H1 (cell line): Measurements from ENCODE around the gene HCK. TPM values are rescaled to one million over a fixed set of nuclear protein-coding genes. Genes with fewer than 3 reads are reported as not detected.

Source experiments
- CTCF ChIA-PET: fragments of 300-600 bp; sonication (Branson Sonifier 250); formaldehyde crosslinking; loops from one replicate; lab custom pipeline; 2021; ENCODE audit not compliant: partially characterized antibody; lab: Charles Lee
- POLR2A ChIA-PET: fragments of 300-600 bp; sonication (Branson Sonifier 250); formaldehyde crosslinking; loops from one replicate; lab custom pipeline; 2021; ENCODE audit warnings: inconsistent platforms; ENCODE audit not compliant: partially characterized antibody; lab: Charles Lee
- DNase-seq, 2 experiments: peaks; one replicate each; pipeline versions ENCODE4 v3.0.0 to v3.0.0-alpha.2; 2010 to 2022; ENCODE audit warnings: low spot score in 2 of 2, low read depth in 1 of 2, mixed read lengths in 1 of 2
- FAIRE-seq: peaks from 2 replicates; lab custom pipeline; 2011; peaks lifted over from hg19 to GRCh38; lab: Jason Lieb, UNC
- H2AFZ ChIP-seq: 2 replicates; pipeline ENCODE4 v1.8.1; 2012; ENCODE audit warnings: low read length, inconsistent platforms
- H2AK5ac ChIP-seq: 2 replicates; pipeline ENCODE4 v1.6.1; 2013; ENCODE audit warnings: low read depth, low read length
- H2BK120ac ChIP-seq: replicated peaks from 2 replicates; pipeline ENCODE3; 2013; ENCODE audit warnings: low read depth, low read length, inconsistent platforms
- H2BK12ac ChIP-seq: 2 replicates; pipeline ENCODE4 v1.6.1; 2013; ENCODE audit warnings: low read depth, low read length
- H2BK15ac ChIP-seq: 2 replicates; pipeline ENCODE4 v1.6.1; 2013; ENCODE audit warnings: low read length
- H2BK20ac ChIP-seq: 2 replicates; pipeline ENCODE4 v1.6.1; 2013; ENCODE audit warnings: low read length
- H2BK5ac ChIP-seq: 2 replicates; pipeline ENCODE4 v1.6.1; 2013; ENCODE audit warnings: low read depth, low read length
- H3K14ac ChIP-seq: 2 replicates; pipeline ENCODE4 v1.6.1; 2013; ENCODE audit warnings: inconsistent platforms; ENCODE audit not compliant: insufficient read length
- H3K18ac ChIP-seq: 2 replicates; pipeline ENCODE4 v1.6.1; 2013; ENCODE audit warnings: low read length; ENCODE audit errors: extremely low read depth
- H3K23ac ChIP-seq: 2 replicates; pipeline ENCODE4 v1.6.1; 2013; ENCODE audit warnings: inconsistent platforms; ENCODE audit not compliant: insufficient read length
- H3K23me2 ChIP-seq: 2 replicates; pipeline ENCODE4 v1.6.1; 2013; ENCODE audit warnings: low read depth, low read length
- H3K27ac ChIP-seq: 2 replicates; pipeline ENCODE4 v1.6.1; 2011; ENCODE audit warnings: low read depth, low read length, inconsistent platforms
- H3K27me3 ChIP-seq, 4 experiments: replicated peaks in 1 of 4; 1 replicate in 1 of 4; 2 replicates in 3 of 4; pipeline versions ENCODE4 v1.6.1 to v1.8.1; 2011 to 2013; ENCODE audit warnings: low read length in 3 of 4, mild to moderate bottlenecking in 3 of 4, inconsistent platforms in 2 of 4, mixed read lengths in 2 of 4, moderate library complexity in 1 of 4; ENCODE audit not compliant: control insufficient read depth in 3 of 4, insufficient read depth in 3 of 4; ENCODE audit errors: extremely low read depth in 1 of 4
- H3K36me3 ChIP-seq, 4 experiments: 2 replicates each; pipeline versions ENCODE4 v1.6.1 to v1.8.1; 2011 to 2013; ENCODE audit warnings: mild to moderate bottlenecking in 4 of 4, low read length in 3 of 4, moderate library complexity in 2 of 4, control low read depth in 1 of 4, inconsistent platforms in 1 of 4; ENCODE audit not compliant: insufficient read depth in 4 of 4, control insufficient read depth in 2 of 4
- H3K4ac ChIP-seq: replicated peaks from 2 replicates; pipeline ENCODE3; 2013; ENCODE audit warnings: low read length, low read depth, mixed read lengths, inconsistent platforms; ENCODE audit not compliant: insufficient read length
- H3K4me1 ChIP-seq, 4 experiments: replicated peaks in 1 of 4; 1 replicate in 1 of 4; 2 replicates in 3 of 4; pipeline versions ENCODE4 v1.6.1 to v1.8.1; 2011 to 2013; ENCODE audit warnings: low read length in 3 of 4, inconsistent platforms in 2 of 4, mixed read lengths in 1 of 4; ENCODE audit not compliant: insufficient read depth in 4 of 4, control insufficient read depth in 3 of 4
- H3K4me2 ChIP-seq, 2 experiments: 2 replicates each; pipeline versions ENCODE4 v1.6.1 to v1.8.1; 2011 to 2013; ENCODE audit warnings: low read depth in 2 of 2, low read length in 2 of 2, control low read depth in 1 of 2, inconsistent platforms in 1 of 2, mild to moderate bottlenecking in 1 of 2; ENCODE audit not compliant: insufficient read depth in 1 of 2
- H3K4me3 ChIP-seq, 4 experiments: fragments of 200-600, 300-600 bp in 1 of 4; sonication (generic), shearing (Covaris generic), sonication (Bioruptor Twin) in 1 of 4; 2 replicates each; pipeline versions ENCODE4 v1.5.1 to v1.8.1; 2011 to 2016; ENCODE audit warnings: low read length in 4 of 4, low read depth in 3 of 4, control low read depth in 2 of 4, inconsistent platforms in 2 of 4, mild to moderate bottlenecking in 2 of 4, mixed read lengths in 1 of 4, moderate library complexity in 1 of 4; ENCODE audit not compliant: insufficient read depth in 2 of 4; ENCODE audit errors: extremely low read depth in 1 of 4
- H3K56ac ChIP-seq: replicated peaks from 2 replicates; pipeline ENCODE3; 2013; ENCODE audit warnings: low read depth, mild to moderate bottlenecking, mixed read lengths, low read length, inconsistent platforms; ENCODE audit not compliant: insufficient read length
- H3K79me1 ChIP-seq: 2 replicates; pipeline ENCODE4 v1.6.1; 2013; ENCODE audit warnings: low read depth, low read length, control low read depth
- H3K79me2 ChIP-seq, 2 experiments: 2 replicates each; pipeline versions ENCODE4 v1.6.1 to v1.8.1; 2012 to 2013; ENCODE audit warnings: low read length in 2 of 2, mild to moderate bottlenecking in 2 of 2, inconsistent platforms in 1 of 2; ENCODE audit not compliant: insufficient read depth in 2 of 2, control insufficient read depth in 1 of 2
- H3K9ac ChIP-seq, 4 experiments: replicated peaks in 1 of 4; 1 replicate in 1 of 4; 2 replicates in 3 of 4; pipeline versions ENCODE4 v1.6.1 to v1.8.1; 2011 to 2013; ENCODE audit warnings: low read depth in 3 of 4, low read length in 3 of 4, control low read depth in 2 of 4, mild to moderate bottlenecking in 2 of 4, moderate library complexity in 2 of 4, inconsistent platforms in 1 of 4; ENCODE audit errors: extremely low read depth in 1 of 4
- H3K9me3 ChIP-seq, 2 experiments: 2 replicates each; pipeline versions ENCODE4 v1.6.1 to v1.8.1; 2012 to 2013; ENCODE audit warnings: mild to moderate bottlenecking in 2 of 2, moderate library complexity in 2 of 2, control low read depth in 1 of 2, inconsistent platforms in 1 of 2, low read depth in 1 of 2, low read length in 1 of 2, mixed read lengths in 1 of 2; ENCODE audit not compliant: insufficient read depth in 2 of 2
- H4K20me1 ChIP-seq, 2 experiments: replicated peaks in 1 of 2; 2 replicates each; pipeline versions ENCODE3 to v1.8.1; 2011 to 2013; ENCODE audit warnings: inconsistent platforms in 2 of 2, low read length in 2 of 2, mild to moderate bottlenecking in 1 of 2; ENCODE audit not compliant: insufficient read depth in 2 of 2, control insufficient read depth in 1 of 2
- H4K5ac ChIP-seq: 2 replicates; pipeline ENCODE4 v1.6.1; 2013; ENCODE audit warnings: low read length, low read depth, mixed read lengths, inconsistent platforms; ENCODE audit not compliant: insufficient read length
- H4K8ac ChIP-seq: 2 replicates; pipeline ENCODE4 v1.8.0; 2013; ENCODE audit warnings: mild to moderate bottlenecking, moderate library complexity, low read length, inconsistent platforms; ENCODE audit not compliant: insufficient read depth; ENCODE audit errors: extremely low read depth
- H4K91ac ChIP-seq: replicated peaks from 2 replicates; pipeline ENCODE3; 2013; ENCODE audit warnings: low read length, mixed read lengths, inconsistent platforms; ENCODE audit not compliant: insufficient read length
- POLR2A ChIP-seq, 2 experiments: IDR thresholded peaks; 1 replicate in 1 of 2; 2 replicates in 1 of 2; pipeline ENCODE4 v1.6.1; 2011; ENCODE audit warnings: low read depth in 2 of 2, low read length in 2 of 2, mild to moderate bottlenecking in 2 of 2; ENCODE audit errors: control extremely low read depth in 1 of 2
- WGBS, 2 experiments: shearing (Covaris generic) in 1 of 2; methylation state at CpG; one replicate each; pipeline versions ENCODE4 v1.1.6 to v1.1.7; 2013 to 2015; ENCODE audit warnings: low lambda C conversion rate in 2 of 2, mixed read lengths in 2 of 2, inconsistent platforms in 1 of 2, low coverage in 1 of 2, missing lambda C conversion rate in 1 of 2; ENCODE audit not compliant: insufficient replicate concordance in 2 of 2, insufficient coverage in 1 of 2, insufficient read length in 1 of 2; ENCODE audit errors: extremely low coverage in 1 of 2, missing lambda C conversion rate in 1 of 2; 5-methylcytosine and 5-hydroxymethylcytosine counted together
- polyA plus RNA-seq, 7 experiments: library from polyadenylated mRNA; depleted of rRNA in 3 of 7; stranded (reverse) in 5 of 7; unstranded in 2 of 7; fragments of >200 nt in 5 of 7; fragments of 200-250 nt in 2 of 7; gene quantifications; 1 replicate in 5 of 7; 2 replicates in 1 of 7; 4 replicates in 1 of 7; pipeline versions ENCODE4 v1.2.1 to v1.2.3, GENCODE V29; 2011 to 2013; ENCODE audit warnings: missing spikeins in 2 of 7, mixed read lengths in 2 of 7
- total RNA-seq: library from RNA; stranded (reverse); fragmentation: NEBNext Ultra II Directional; extraction: Animal tissue kit (Norgen Biotek cat#: 25700); gene quantifications from 2 replicates; pipeline ENCODE4 v1.2.1, GENCODE V29; 2021

The HCK gene
- total and polyA plus RNA-seq, 2 of the 8 experiments (the other 6 are each of a cell fraction or from before 2014, with no cell fraction given), result 0.37 to 4.3 TPM

DNA sequence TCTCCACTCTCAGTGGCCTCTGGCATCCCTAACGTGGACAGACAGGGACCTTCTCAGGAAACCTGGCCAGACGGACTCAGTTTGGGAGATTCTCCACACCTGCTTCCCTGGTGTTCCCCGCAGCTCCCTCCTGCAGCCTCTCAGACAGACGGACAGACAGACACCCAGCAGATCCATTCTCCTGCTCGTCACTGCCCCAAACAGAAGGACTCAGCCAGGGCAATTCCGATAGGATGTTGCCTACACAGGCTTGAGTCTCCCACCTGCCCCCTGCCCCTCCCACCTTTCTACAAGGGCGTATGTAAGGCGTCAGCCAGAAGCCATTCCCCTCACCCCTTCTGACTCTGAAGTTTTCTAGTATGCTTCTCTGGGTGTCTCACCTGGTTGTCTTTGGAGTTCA lies 41.4 kb upstream of the HCK start:
- H3K4me3 ChIP-seq, result no peak overlapping the region; a peak in 1 of 8 replicates
- H4K5ac ChIP-seq, result no peak overlapping the region
- peaks cover 19 to 25% (median 22%) of the 10 kb centered on the region in 4 experiments for H3K4me1 ChIP-seq
- CTCF ChIA-PET, result interaction anchor here (1.0 kb wide), 1 partner anchor 159 kb away, joined by 3 read pairs; no protein-coding TSS in a partner anchor
- no peak overlapping the region for H3K27ac ChIP-seq
- H2BK5ac ChIP-seq, result peak overlapping the region; percentile 66; the same call in 1 of the 2 replicates
- no peak overlapping the region for H3K9ac ChIP-seq
- H3K27me3 ChIP-seq, result no peaks in the 10 kb centered on the region; a peak in 1 of 7 replicates
- H3K4me2 ChIP-seq, result peak overlapping the region in 1 of 2 experiments; percentile 33; a peak in 1 of 4 replicates
- H2BK20ac ChIP-seq, result no peak overlapping the region
- peak overlapping the region; percentile 42; the same call in 1 of the 2 replicates for H2BK12ac ChIP-seq
- H2AFZ ChIP-seq, result 0 out of 2 replicates have a peak overlapping the region, but pooled peaks have one; percentile 26
- H2BK120ac ChIP-seq, result no peak overlapping the region
- DNase-seq, result peak in 1 of 2 experiments; percentile 52
- no peak for TF ChIP-seq POLR2A (IDR thresholded peaks at IDR 0.05; ENCODE audit: control extremely low read depth in 1 of 2, low read depth in 2 of 2, low read length in 2 of 2)
- TF ChIP-seq, all 59 proteins: peak for 0
- no peaks in the 10 kb centered on the region for H3K79me2 ChIP-seq
- H2AK5ac ChIP-seq, result no peak overlapping the region
- no peaks in the 10 kb centered on the region for H4K20me1 ChIP-seq
- no peak overlapping the region for H3K56ac ChIP-seq
- H3K9me3 ChIP-seq, result no peaks in the 10 kb centered on the region
- H3K18ac ChIP-seq, result peak overlapping the region; percentile 67; the same call in 1 of the 2 replicates
- no peak overlapping the region for H3K14ac ChIP-seq
- H4K8ac ChIP-seq, result no peak overlapping the region
- POLR2A ChIA-PET, result no interaction called here
- 0 out of 2 replicates have a peak overlapping the region, but pooled peaks have one; percentile 46 for H2BK15ac ChIP-seq
- H3K23ac ChIP-seq, result no peak overlapping the region
- H3K79me1 ChIP-seq, result no peaks in the 10 kb centered on the region
- peaks cover 2% of the 10 kb centered on the region; the same call in 1 of the 2 replicates for H3K23me2 ChIP-seq
- H3K4ac ChIP-seq, result no peak overlapping the region
- H3K36me3 ChIP-seq, result no peaks in the 10 kb centered on the region
- peak; percentile 7 for FAIRE-seq
- 44% methylated on average over 8 of the region's 8 CpGs; no CpG with 5 or more reads in 1 of the 2 experiments for WGBS, 2 experiments
- H4K91ac ChIP-seq, result peak overlapping the region; percentile 4
